ENCODE measurements around the gene SALL1.

SALL1 gene

GRCh38 chr16:51181503-51181811 lies 30.4 kb upstream of the SALL1 start:
- no peak for DNase-seq
- no peaks in the 10 kb centered on the region for H3K27me3 ChIP-seq (ENCODE audit: insufficient read depth, low read depth, severe bottlenecking)
- H3K27ac ChIP-seq: no peak overlapping the region
- H3K36me3 ChIP-seq: no peaks in the 10 kb centered on the region
- H3K9me3 ChIP-seq (ENCODE audit: severe bottlenecking): no peaks in the 10 kb centered on the region
- no peak overlapping the region for H3K4me3 ChIP-seq (ENCODE audit: low read depth, low read length)
- TF ChIP-seq CTCF (IDR thresholded peaks at IDR 0.05; ENCODE audit: low read depth, low read length): no peak

- Histone ChIP-seq H3K27me3 (ENCODE audit: insufficient read depth, low read depth, severe bottlenecking) (no peaks in the 10 kb centered on the region), H3K27ac (no peak overlapping the region), H3K36me3 (no peaks in the 10 kb centered on the region), H3K4me3 (ENCODE audit: low read depth, low read length) (no peak overlapping the region), H3K9me3 (ENCODE audit: severe bottlenecking) (no peaks in the 10 kb centered on the region)
- TF ChIP-seq CTCF (IDR thresholded peaks at IDR 0.05; ENCODE audit: low read depth, low read length): no peak
- DNase-seq: no peak
Measured at GRCh38 chr16:51180719-51181502, 29.8 kb upstream of the SALL1 start.

- no peaks in the 10 kb centered on the region for H3K27me3 ChIP-seq (ENCODE audit: insufficient read depth, low read depth, severe bottlenecking)
- no peak overlapping the region for H3K27ac ChIP-seq
- TF ChIP-seq CTCF (IDR thresholded peaks at IDR 0.05; ENCODE audit: low read depth, low read length): no peak
- no peaks in the 10 kb centered on the region for H3K36me3 ChIP-seq
- no peak for DNase-seq
- H3K4me3 ChIP-seq (ENCODE audit: low read depth, low read length): no peak overlapping the region
- H3K9me3 ChIP-seq (ENCODE audit: severe bottlenecking): no peaks in the 10 kb centered on the region
Measured at GRCh38 chr16:51175081-51175480, 24.0 kb upstream of the SALL1 start.

GRCh38 chr16:51172368-51172767 lies 21.3 kb upstream of the SALL1 start:
- no peak for DNase-seq
- Histone ChIP-seq H3K27me3 (ENCODE audit: insufficient read depth, low read depth, severe bottlenecking) (no peaks in the 10 kb centered on the region), H3K9me3 (ENCODE audit: severe bottlenecking) (no peaks in the 10 kb centered on the region), H3K4me3 (ENCODE audit: low read depth, low read length) (no peak overlapping the region), H3K27ac (no peak overlapping the region), H3K36me3 (no peaks in the 10 kb centered on the region)
- TF ChIP-seq CTCF (IDR thresholded peaks at IDR 0.05; ENCODE audit: low read depth, low read length): no peak

GRCh38 chr16:51168755-51169154 lies 17.7 kb upstream of the SALL1 start:
- no peak for TF ChIP-seq CTCF (IDR thresholded peaks at IDR 0.05; ENCODE audit: low read depth, low read length)
- Histone ChIP-seq H3K36me3 (no peaks in the 10 kb centered on the region), H3K27ac (no peak overlapping the region), H3K27me3 (ENCODE audit: insufficient read depth, low read depth, severe bottlenecking) (no peaks in the 10 kb centered on the region), H3K4me3 (ENCODE audit: low read depth, low read length) (no peak overlapping the region), H3K9me3 (ENCODE audit: severe bottlenecking) (no peaks in the 10 kb centered on the region)
- no peak for DNase-seq
